HG03196 (cell line): Measurements from ENCODE around the gene CDK6.

Experiments used
- ATAC-seq: cut with Tn5 transposase; IDR thresholded peaks from one replicate; pipeline ENCODE4 v1.9.1; 2021; ENCODE audit not compliant: unreplicated experiment

CDK6 gene

DNA sequence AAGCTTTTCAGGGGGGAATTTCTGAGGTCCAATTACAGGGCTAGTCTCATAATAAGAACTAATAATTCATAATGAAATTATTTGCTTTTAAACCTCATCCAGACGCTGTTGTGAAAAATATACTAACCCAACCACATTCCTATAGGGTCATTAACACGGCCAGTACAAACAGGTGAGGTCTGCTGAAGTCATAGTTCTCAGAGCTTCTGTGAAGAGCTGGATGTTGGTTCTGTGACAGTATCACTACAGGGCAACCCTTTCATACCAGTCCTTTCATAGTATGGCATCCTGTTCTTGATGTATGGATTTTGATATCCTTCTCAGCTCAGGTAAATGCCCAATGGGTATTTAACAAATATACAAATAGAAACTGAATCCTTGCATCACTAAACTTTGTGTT lies 183.8 kb downstream of the CDK6 start:
- no peak for ATAC-seq

DNA sequence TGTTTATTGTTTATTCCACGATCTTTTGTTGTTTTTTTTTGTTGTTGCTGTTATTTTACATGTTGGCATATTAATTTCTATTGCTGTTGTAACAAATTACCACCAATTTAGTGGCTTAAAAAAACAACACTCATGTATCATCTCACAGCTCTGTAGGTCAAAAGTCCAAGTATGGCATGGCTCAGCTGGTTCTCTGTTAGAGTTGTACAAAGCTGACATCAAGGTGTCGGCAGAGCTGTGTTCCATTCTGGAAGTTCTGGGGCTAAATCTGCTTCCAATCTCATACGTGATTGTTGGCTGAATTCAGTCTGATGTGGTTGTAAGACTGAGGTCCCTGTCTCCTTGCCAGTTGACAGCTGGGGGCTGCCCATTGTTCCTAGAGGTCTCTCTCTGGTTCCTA lies 186.0 kb downstream of the CDK6 start:
- ATAC-seq = no peak

DNA sequence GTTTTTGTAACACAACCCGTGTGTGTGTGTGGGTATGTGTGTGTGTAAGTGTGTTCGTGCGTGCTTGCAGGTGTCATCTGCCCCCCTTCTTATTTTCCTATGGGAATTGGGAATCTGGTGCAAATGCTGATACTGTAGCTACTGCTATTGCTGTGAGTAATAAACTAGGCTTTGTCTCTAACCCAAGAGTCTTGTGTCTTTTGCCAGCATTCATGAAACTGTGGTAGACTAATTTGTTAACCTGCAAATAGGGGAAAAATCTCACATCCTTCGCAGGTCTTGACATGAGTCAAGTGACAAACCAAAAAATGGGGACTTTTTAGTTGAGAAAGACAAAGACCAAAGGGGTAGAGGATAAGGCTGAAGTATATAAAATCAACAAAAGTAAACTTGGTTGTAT lies 188.3 kb downstream of the CDK6 start:
- ATAC-seq = peak; percentile 42

DNA sequence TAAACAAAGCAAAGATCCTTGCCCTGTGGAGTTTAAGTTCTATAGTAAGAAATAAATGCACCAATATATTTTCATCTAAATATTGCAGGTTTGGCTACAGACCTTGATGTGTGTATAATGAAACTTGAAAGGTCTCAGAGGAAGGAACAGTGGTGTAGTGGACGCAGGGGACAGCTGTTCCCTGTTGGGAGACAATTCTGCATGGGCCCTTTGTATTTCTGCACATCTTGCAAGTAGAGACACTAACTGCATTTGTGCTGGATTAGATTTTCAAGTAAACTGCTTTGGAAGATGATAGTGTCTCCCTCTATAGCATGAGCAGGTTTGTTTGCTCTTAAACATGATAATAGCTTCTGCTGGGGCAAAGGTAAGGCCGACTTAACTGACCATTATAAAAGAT lies 188.7 kb downstream of the CDK6 start:
- no peak for ATAC-seq

DNA sequence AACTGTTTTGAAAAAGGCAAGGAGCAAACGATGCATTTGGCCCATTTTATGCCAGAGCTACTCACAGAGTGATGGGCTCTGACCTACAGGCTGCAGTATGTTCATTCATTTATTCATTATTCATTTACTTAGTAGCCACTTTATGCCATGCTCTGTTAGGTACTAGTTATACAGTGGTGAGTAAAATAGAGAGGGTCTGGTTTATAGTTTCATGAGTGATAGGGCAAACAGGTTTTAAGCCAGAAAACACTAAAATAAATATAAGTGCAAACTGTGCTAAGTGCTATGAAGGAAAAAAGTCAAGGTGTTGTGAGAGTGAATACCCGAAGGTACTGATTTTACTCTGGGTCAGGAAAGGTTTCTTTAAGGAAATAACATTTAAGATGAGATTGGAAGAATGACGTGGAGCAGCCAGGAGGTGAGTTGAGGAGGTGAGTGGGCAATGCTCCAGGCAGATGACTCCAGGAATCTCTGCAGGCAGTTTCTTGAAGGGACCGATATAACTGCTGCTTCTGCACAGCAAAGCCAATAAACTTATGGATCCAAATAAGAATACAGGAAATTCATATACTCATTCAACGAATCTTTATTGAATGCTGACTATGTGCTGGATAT lies 189.3 kb downstream of the CDK6 start:
- peak; percentile 50 for ATAC-seq

DNA sequence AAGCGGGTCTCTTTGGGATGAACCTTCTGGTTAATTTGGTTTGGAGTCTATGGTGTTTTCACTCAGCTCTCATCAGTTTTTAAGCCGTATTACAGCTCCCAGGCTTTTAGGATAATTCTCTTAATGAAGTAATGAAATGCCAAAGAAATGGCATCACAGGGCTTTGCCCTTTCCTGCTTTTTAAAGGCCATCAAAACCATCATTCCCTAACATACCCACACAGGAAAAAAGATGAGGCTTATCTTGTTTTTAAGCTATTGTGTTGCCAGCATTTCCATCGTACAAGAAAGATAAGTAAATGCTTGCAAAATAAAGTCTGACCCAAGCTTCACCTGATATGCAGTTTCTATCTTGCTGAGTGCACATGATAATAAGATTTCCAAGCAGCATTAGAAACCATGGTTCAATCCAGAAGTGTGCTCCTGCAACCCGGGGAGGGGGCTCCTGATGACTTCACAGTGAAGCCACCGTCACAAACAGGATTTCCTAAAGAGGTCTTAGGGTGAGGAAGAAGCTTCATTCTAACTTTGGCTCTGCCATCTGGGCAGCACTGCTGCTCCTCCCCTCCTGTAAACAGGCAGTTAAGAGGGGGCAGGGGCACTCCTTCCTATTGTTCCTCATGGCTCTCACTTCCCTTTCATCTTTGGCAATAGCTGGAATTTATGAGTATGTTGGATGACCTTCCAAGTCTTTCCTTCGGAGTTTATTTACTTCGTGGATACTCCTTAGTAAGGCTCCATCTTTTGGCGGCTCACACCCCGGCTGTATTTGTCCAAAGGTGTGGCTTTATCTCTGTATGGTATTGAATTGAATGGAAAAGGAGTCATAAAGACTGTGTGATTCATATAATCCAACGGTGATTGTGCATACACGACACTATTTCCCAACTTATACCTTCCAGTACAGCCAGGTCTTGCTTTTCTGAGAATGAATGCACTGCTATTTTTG lies 191.0 kb downstream of the CDK6 start:
- no peak for ATAC-seq

DNA sequence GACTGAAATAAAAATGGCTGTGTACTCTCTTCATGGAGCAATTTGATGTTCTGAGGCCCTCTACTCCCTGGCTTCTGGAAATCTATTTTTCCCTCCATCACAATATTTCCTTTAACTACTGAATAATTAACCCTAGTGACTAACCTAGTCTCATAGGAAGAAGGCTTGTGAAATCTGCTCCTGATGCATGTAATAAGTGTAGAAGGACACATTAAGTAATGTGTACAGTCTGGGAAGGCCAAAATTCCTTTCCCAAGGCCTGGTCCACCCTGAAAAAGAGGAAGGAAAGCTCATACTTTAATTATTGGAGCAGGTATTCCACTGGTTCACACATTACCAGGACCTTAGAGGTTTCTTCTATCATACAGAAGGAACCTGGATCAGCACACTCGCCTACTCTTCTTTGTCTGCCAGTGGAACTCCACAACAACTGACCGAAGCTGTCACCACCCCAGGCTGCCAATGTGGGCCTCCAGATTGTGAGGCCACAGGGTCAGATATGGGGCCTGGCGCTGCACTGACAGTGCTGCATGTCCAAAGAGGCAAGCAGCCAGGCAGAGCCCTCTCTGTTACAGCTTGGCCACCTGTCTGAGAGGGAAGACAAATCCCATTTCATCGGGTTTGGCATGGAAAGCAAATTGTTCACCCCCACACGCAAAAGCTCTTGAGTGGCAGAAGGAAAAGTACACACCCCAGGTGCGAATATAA lies 191.8 kb downstream of the CDK6 start:
- no peak for ATAC-seq

DNA sequence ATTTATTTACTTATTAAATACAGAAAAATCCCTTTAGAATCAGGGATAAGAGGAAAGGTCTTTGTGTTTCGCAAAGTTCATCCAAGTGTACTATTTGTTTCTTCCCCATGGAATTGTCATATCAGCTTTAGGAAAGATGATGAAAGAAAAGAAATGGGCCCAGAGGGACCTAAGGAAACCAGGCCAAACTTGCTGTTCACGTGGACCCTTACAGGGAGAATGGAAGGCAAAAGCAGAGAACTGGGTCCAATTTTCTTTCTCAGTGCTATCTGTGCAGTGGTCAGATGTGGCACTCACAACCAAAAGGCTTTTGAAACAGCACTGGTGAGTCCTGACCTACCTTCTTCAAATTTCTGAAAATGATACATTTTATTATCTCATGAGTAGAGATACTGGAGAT lies 192.6 kb downstream of the CDK6 start:
- no peak for ATAC-seq

DNA sequence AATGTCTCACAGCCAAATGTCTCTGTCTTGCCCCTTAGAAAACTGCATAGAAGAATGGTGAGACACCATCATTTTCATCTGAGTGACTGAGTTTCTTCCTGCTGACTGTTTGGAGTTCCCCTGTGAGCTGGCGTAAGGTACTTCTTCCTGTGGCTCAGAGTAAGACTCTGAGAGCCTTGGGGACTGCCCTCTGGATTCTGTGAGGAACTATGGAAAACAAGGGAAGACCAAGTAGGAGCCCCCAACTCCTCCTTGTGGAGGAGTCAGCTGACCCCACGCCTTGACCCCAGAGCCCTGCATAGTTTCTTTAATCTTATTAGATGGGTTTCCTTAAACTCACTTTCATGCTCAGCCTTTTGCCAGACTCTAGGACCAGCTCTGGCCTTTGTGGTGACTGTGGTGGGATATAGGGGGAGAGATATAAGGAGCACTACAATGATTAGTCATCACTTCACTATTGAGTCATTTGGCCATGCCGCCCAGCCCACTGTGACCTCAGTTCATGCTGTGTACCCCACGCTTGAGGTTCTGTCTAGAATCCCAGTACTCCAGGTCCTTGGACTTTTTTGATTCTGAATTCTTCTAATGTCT lies 194.4 kb downstream of the CDK6 start:
- ATAC-seq = peak; percentile 69

DNA sequence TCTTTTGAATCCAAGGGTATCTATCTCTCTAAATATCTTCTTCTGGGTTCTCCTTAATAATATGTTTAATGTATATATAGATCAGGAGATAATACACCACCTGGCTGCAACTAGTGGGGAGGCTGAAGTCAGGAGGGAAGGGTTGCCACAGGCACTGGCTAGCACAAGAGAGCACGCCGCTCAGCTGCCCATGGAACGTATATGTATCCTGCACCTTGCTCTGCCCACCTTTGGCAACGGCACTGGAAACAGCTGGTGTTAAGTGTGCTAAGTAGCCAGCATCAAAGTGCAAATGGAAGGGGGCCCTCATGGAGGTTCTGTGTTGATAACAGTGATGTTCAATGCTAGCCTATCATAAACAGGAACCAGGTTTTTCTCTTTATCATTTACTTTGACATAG lies 196.4 kb downstream of the CDK6 start:
- no peak for ATAC-seq

DNA sequence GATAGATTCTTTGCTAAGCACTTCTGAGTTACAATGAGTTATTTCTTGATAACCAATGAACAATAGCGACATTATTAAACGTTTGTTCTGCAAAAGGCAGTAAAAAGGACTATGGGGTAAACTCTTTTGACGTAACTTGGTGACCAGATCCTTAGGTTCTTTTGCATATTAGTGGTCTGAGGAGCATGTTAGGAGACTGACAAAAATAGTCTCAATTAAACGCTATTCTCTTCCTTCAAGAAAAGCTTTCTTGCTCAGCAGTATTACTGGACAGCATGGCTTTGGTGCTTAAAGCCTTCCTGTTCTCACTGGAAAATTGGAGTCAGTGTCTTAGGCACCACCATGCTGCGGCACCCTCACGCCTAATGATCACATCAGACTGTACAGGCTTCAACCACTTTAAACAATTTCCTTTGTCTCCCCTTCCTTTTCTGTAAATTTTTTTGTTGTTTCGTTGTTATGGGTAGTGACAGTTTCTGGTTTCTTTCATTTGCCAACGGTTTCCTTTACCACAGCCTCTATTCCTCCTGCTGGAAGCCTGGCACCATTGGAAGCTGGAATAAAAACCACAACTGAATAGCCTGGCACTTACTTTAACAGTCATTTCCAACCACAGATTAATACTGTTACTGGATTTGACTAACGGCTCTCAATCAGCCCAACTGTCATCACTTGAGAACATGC lies 197.0 kb downstream of the CDK6 start:
- ATAC-seq = no peak

DNA sequence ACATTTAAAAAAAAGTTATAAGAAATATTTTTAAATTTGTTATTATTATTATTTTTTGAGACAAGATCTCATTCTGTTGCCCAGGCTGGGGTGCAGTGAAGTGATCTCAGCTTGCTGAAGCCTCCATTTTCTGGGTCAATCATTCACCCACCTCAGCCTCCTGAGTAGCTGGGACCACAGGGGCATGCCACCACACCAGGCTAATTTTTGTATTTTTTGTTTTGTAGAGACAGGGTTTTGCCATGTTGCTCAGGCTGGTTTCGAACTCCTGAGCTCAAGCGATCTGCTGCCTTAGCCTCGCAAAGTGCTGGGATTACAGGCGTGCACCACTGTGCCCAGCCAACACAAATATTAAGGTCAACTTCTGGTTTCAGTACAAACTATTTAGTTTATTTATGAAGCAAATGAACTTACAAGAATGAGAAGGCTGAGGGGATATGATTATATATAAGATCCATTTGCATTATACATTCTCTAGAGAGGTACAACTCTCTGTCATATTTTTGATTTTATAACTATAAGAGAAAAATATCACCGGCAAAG lies 200.3 kb downstream of the CDK6 start:
- ATAC-seq = no peak

DNA sequence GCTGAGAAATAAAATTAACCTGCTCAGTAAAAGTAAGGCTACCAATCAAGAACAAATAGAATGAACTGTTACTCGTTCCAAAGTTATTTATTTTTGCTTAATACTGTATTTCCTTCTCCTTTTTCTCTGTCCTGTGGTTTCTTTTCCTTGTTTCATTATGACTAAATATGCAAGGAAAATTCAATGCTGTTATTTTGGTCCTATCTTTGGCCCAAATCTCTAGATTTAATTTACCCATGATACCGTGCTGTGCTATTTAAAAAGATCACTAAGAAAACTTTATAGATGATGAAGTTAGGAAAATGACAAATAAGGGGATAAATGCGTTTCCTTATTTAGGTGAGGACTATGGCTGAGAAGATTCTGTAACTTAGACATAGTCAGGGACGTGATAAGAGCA lies 200.8 kb downstream of the CDK6 start:
- no peak for ATAC-seq

DNA sequence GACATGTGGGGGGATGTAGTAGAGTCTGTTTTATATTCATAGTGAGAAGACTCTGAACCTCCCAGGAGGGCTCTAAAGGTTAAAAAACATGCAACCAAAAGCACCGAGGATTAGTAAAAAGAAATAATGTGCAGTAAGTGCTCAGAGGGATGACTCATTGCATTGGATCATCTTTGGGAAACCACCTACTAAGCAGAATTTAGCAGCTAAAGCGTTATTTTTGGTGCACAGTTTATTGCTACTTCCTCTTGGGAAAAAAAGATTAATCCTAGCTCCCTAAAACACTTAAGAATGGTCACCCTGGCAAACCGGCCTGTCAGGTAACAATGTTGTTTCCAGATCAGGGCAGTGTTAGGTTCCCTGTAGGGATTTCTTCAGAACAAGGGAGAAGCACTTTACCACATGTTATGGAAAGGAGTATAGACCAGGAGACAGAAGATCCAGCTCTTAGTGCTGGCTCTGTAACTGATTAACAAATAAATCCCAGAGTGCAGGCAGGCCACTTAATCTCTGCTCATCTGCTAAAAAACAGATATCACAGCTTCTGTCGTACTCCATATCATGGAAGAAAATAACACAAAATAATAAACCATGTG lies 201.4 kb downstream of the CDK6 start:
- peak; percentile 34 for ATAC-seq

DNA sequence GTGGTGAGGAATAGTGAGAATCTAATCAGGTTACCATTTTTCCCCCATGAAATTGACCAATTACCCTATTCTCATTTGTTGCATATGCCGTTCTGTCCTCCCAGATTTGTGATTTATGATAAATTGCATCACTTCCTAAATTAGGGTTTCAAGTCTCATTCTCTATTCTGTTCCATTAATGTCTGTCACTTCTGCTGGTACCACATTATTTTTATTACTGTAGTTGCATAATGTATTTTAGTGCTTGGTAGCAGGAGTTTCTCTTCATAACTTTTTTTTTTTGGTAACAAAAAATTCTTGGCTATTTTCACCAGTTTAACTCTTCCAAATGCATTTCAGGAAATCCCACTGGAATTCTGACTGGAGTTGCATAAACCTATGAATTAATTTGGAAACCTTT lies 202.2 kb downstream of the CDK6 start:
- ATAC-seq = no peak

DNA sequence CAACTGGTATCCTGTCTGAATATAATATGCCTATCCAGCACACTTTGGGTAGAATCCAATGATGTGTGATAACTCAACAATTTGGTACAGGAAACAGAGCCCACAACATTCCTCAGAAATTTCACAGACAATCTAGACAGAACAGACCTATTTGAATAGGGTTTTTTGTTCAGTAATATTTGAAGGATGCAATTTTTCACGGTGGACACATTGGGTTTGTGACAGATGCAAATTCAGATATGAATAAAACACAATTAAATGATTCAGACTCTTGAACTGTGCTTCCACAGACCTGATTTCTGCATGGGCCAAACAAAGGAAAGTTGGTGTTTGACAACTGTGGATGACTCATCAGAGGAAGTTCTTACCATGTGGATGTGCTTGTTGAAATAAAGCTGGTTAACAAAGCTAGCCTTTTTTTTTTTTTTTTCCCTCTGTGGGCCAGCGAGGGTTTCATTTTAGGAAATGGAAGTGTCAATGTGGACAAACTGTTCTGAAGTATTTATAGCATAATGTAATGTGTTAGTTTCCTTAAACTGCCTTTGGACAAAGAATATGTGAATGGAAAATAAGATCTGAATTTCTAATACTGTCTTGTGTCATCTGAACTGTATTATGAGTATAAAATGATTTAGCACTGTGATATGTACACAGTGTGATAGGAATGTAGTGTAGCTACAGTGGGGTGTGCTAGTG lies 203.0 kb downstream of the CDK6 start:
- ATAC-seq = peak; percentile 20

DNA sequence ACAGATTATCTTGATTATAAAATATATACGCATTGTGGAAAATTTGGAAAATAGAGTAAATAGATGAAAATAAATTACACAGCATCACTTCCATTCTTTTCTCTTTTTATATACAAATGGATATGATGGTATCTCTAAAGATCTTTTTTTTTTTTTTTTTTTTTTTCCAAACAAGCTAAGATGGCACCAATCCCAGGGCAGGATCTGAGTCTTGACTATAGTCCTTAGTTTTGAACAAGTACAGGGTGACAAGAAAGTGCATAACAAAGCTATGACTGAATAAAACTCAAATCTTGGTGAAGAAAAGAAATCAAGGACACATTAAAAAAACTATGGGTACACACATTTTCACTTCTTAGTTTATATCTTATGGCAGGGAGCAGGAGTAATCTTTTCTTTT lies 203.6 kb downstream of the CDK6 start:
- ATAC-seq = no peak

DNA sequence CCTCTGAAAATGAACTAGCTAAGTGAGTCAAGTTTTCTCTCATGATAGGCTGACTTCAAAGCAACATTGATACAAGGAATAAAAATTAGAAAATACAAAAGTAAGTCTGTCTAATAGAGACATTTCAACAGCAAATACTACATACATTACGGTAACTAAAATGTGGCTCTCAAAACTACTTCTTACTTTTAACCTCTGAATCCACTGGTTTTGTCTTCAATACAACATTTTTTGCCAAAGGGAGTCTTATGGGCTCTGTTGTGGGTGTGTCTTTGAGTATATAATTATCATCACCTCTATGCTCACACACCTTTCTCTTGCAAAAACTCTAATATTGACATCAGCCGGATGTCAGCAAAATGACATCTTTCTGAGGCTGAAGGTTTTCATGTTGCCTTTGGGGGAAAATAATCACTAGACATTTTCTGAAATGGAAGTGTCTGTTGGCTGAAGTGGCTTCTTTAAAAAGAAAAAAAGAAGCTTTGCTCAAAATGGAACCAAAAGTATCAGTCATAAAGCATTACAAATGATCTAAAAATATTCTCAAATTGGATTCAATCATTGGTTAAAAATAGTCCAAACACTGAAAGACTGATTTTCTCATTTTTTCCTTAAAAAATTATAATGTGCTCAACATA lies 204.4 kb downstream of the CDK6 start:
- no peak for ATAC-seq
